H9 (cell line): Measurements from ENCODE around the gene B4GAT1. TPM values are rescaled to one million over a fixed set of nuclear protein-coding genes. Genes with fewer than 3 reads are reported as not detected.

Experiments
- DNase-seq: peaks from one replicate; pipeline ENCODE4 v3.0.0-alpha.2; 2017
- H2AFZ ChIP-seq: one replicate; pipeline ENCODE4 v1.6.1; 2013; ENCODE audit warnings: mild to moderate bottlenecking, low read length, control low read depth, moderate library complexity
- H2AK5ac ChIP-seq: 2 replicates; pipeline ENCODE4 v1.6.1; 2013; ENCODE audit warnings: low read length, control low read depth, mixed read lengths; ENCODE audit not compliant: insufficient read length
- H2BK120ac ChIP-seq: one replicate; pipeline ENCODE4 v1.6.1; 2013; ENCODE audit warnings: low read depth, mild to moderate bottlenecking, low read length, control low read depth, inconsistent platforms; ENCODE audit not compliant: poor library complexity, severe bottlenecking
- H2BK12ac ChIP-seq: 2 replicates; pipeline ENCODE4 v1.6.1; 2013; ENCODE audit warnings: low read length, control low read depth, mixed read lengths, low read depth; ENCODE audit not compliant: insufficient read length
- H2BK15ac ChIP-seq: 2 replicates; pipeline ENCODE4 v1.6.1; 2013; ENCODE audit warnings: low read depth, low read length, control low read depth
- H2BK20ac ChIP-seq: one replicate; pipeline ENCODE4 v1.6.1; 2013; ENCODE audit warnings: low read depth, mild to moderate bottlenecking, low read length, control low read depth, inconsistent platforms; ENCODE audit not compliant: poor library complexity, severe bottlenecking
- H2BK5ac ChIP-seq: 2 replicates; pipeline ENCODE4 v1.6.1; 2013; ENCODE audit warnings: low read length, control low read depth, mixed read lengths; ENCODE audit not compliant: insufficient read length
- H3K14ac ChIP-seq: 2 replicates; pipeline ENCODE4 v1.6.1; 2013; ENCODE audit warnings: low read length, control low read depth; ENCODE audit not compliant: insufficient read depth
- H3K18ac ChIP-seq: 2 replicates; pipeline ENCODE4 v1.6.1; 2013; ENCODE audit warnings: low read depth, mild to moderate bottlenecking, mixed read lengths, low read length, control low read depth; ENCODE audit not compliant: insufficient read length
- H3K23ac ChIP-seq: 2 replicates; pipeline ENCODE4 v1.6.1; 2013; ENCODE audit warnings: low read length, control low read depth, mixed read lengths, low read depth; ENCODE audit not compliant: insufficient read length
- H3K23me2 ChIP-seq: 2 replicates; pipeline ENCODE4 v1.6.1; 2013; ENCODE audit warnings: low read depth, mild to moderate bottlenecking, mixed read lengths, low read length, control low read depth; ENCODE audit not compliant: insufficient read length, poor library complexity, severe bottlenecking
- H3K27ac ChIP-seq: 2 replicates; pipeline ENCODE4 v1.5.1; 2013; ENCODE audit warnings: low read length, control low read depth, mixed read lengths, low read depth; ENCODE audit not compliant: insufficient read length
- H3K27me3 ChIP-seq: 2 replicates; pipeline ENCODE4 v1.6.1; 2013; ENCODE audit warnings: low read length, control low read depth, inconsistent platforms; ENCODE audit not compliant: insufficient read depth
- H3K4ac ChIP-seq: 2 replicates; pipeline ENCODE4 v1.6.1; 2013; ENCODE audit warnings: low read depth, mild to moderate bottlenecking, control low read depth, inconsistent platforms, low read length, moderate library complexity
- H3K4me1 ChIP-seq: 2 replicates; pipeline ENCODE4 v1.6.1; 2013; ENCODE audit warnings: low read length, control low read depth, inconsistent platforms; ENCODE audit not compliant: insufficient read depth
- H3K4me2 ChIP-seq: 2 replicates; pipeline ENCODE4 v1.6.1; 2013; ENCODE audit warnings: low read length, control low read depth, mixed read lengths; ENCODE audit not compliant: insufficient read length, insufficient read depth
- H3K56ac ChIP-seq: 2 replicates; pipeline ENCODE4 v1.6.1; 2013; ENCODE audit warnings: low read depth, mild to moderate bottlenecking, mixed read lengths, low read length, control low read depth; ENCODE audit not compliant: insufficient read length
- H3K79me1 ChIP-seq: 2 replicates; pipeline ENCODE4 v1.6.1; 2013; ENCODE audit warnings: low read depth, mild to moderate bottlenecking, moderate library complexity, low read length, control low read depth, inconsistent platforms; ENCODE audit not compliant: insufficient read depth, poor library complexity, severe bottlenecking
- H3K79me2 ChIP-seq: 2 replicates; pipeline ENCODE4 v1.6.1; 2013; ENCODE audit warnings: low read length, control low read depth, inconsistent platforms; ENCODE audit not compliant: insufficient read depth
- H3K9ac ChIP-seq: 2 replicates; pipeline ENCODE4 v1.6.1; 2013; ENCODE audit warnings: low read length, control low read depth, mixed read lengths; ENCODE audit not compliant: insufficient read length; ENCODE audit errors: extremely low read depth
- H3K9me3 ChIP-seq: one replicate; pipeline ENCODE4 v1.6.1; 2013; ENCODE audit warnings: low read depth, low read length, inconsistent platforms; ENCODE audit not compliant: control insufficient read depth
- H3T11ph ChIP-seq: one replicate; pipeline ENCODE4 v1.6.1; 2013; ENCODE audit warnings: mild to moderate bottlenecking, low read length, control low read depth, inconsistent platforms
- H4K20me1 ChIP-seq: one replicate; pipeline ENCODE4 v1.6.1; 2013; ENCODE audit not compliant: control insufficient read depth, insufficient read length, insufficient read depth
- H4K5ac ChIP-seq: 2 replicates; pipeline ENCODE4 v1.6.1; 2013; ENCODE audit warnings: low read depth, mild to moderate bottlenecking, mixed read lengths, low read length, control low read depth; ENCODE audit not compliant: insufficient read length
- H4K8ac ChIP-seq: replicated peaks from 2 replicates; pipeline ENCODE4 v1.6.1; 2013; ENCODE audit warnings: low read length, control low read depth, mixed read lengths, low read depth; ENCODE audit not compliant: insufficient read length
- H4K91ac ChIP-seq: 2 replicates; pipeline ENCODE4 v1.6.1; 2013; ENCODE audit warnings: low read depth, mild to moderate bottlenecking, moderate library complexity, mixed read lengths, low read length, control low read depth; ENCODE audit not compliant: insufficient read length
- H3K27ac Mint-ChIP-seq, 3 experiments: 2 replicates in 2 of 3; 3 replicates in 1 of 3; pipeline ENCODE4 v1.8.0; 2020 to 2021; ENCODE audit warnings: mixed read lengths in 3 of 3, mild to moderate bottlenecking in 1 of 3, moderate library complexity in 1 of 3
- H3K27me3 Mint-ChIP-seq: 2 replicates; pipeline ENCODE4 v1.8.0; 2021; ENCODE audit warnings: low read depth, mild to moderate bottlenecking, moderate library complexity, mixed read lengths
- H3K36me3 Mint-ChIP-seq, 3 experiments: 2 replicates in 2 of 3; 3 replicates in 1 of 3; pipeline ENCODE4 v1.8.0; 2020 to 2021; ENCODE audit warnings: low read depth in 3 of 3, mixed read lengths in 3 of 3; ENCODE audit not compliant: insufficient read depth in 1 of 3
- H3K4me1 Mint-ChIP-seq, 2 experiments: 2 replicates each; pipeline ENCODE4 v1.8.0; 2020; ENCODE audit warnings: mixed read lengths in 2 of 2
- H3K4me3 Mint-ChIP-seq, 2 experiments: 2 replicates in 1 of 2; 3 replicates in 1 of 2; pipeline ENCODE4 v1.8.0; 2020 to 2021; ENCODE audit warnings: mild to moderate bottlenecking in 2 of 2, mixed read lengths in 2 of 2, moderate library complexity in 1 of 2
- H3K9me3 Mint-ChIP-seq, 2 experiments: 2 replicates in 1 of 2; 3 replicates in 1 of 2; pipeline ENCODE4 v1.8.0; 2020; ENCODE audit warnings: mild to moderate bottlenecking in 2 of 2, mixed read lengths in 2 of 2, moderate library complexity in 1 of 2
- WGBS: extraction: QIAGEN DNeasy Blood & Tissue Kit; methylation state at CpG from one replicate; pipeline ENCODE4 v1.1.7; 2013; ENCODE audit warnings: missing lambda C conversion rate, low lambda C conversion rate, mixed read lengths; ENCODE audit not compliant: insufficient read length; ENCODE audit errors: extremely low coverage; 5-methylcytosine and 5-hydroxymethylcytosine counted together
- total RNA-seq: library from RNA; stranded (reverse); gene quantifications from 2 replicates; pipeline ENCODE4 v1.2.1, GENCODE V29; 2021
- TF ChIP-seq, protein P1 (sequence below): fragments of 200-600 bp; sonication (generic); conservative IDR thresholded peaks from 3 replicates; pipeline ENCODE4 v1.8.0; 2021; ENCODE audit warnings: antibody characterized with exemption, mild to moderate bottlenecking

Gene B4GAT1
- total RNA-seq, 1 experiment from 2014 or later, result 24.3 TPM

DNA sequence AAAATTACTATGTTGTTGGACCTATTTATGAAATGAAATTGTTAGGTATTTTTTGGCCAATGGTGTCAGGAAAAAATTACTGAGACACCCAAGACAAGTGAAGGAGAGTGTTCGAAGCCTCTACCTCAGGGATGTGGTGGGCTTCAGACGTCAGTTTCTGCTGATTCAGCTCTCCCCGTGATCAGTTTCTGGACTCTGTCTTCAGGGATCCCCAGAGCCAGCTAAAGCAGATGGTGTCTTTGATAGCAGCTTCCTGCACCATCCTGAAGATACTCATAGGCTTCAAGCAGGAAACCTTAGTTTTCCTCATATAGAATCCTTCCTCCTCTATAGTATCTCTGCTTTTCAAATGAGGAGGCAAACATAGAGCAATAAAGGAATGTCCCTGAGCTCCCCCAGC lies 38.0 kb downstream of the B4GAT1 start:
- Histone ChIP-seq H4K91ac (no peak overlapping the region), H4K8ac (no peak overlapping the region), H3T11ph (no peak overlapping the region), H3K4me1 (no peaks in the 10 kb centered on the region), H3K23ac (no peak overlapping the region), H3K18ac (no peak overlapping the region), H2AFZ (no peak overlapping the region), H3K23me2 (peaks cover 12% of the 10 kb centered on the region), H3K9me3 (no peaks in the 10 kb centered on the region), H4K5ac (no peak overlapping the region), H3K4me2 (no peak overlapping the region), H3K4ac (no peak overlapping the region), H2BK5ac (no peak overlapping the region), H2BK15ac (no peak overlapping the region), H3K79me1 (no peaks in the 10 kb centered on the region), H3K9ac (no peak overlapping the region), H4K20me1 (no peaks in the 10 kb centered on the region), H3K27me3 (no peaks in the 10 kb centered on the region), H2AK5ac (no peak overlapping the region), H2BK120ac (no peak overlapping the region), H3K56ac (no peak overlapping the region), H3K79me2 (no peaks in the 10 kb centered on the region), H2BK12ac (no peak overlapping the region), H2BK20ac (no peak overlapping the region), H3K27ac (no peak overlapping the region), H3K14ac (no peak overlapping the region)
- Mint-ChIP-seq H3K36me3 (no peaks in the 10 kb centered on the region), H3K27me3 (peaks cover 16% of the 10 kb centered on the region), H3K27ac (no peak overlapping the region), H3K9me3 (no peaks in the 10 kb centered on the region; a peak in 1 of 5 replicates), H3K4me3 (no peak overlapping the region), H3K4me1 (peaks cover 10 to 19% of the 10 kb centered on the region in 2 experiments)
- TF ChIP-seq, protein P1, sequence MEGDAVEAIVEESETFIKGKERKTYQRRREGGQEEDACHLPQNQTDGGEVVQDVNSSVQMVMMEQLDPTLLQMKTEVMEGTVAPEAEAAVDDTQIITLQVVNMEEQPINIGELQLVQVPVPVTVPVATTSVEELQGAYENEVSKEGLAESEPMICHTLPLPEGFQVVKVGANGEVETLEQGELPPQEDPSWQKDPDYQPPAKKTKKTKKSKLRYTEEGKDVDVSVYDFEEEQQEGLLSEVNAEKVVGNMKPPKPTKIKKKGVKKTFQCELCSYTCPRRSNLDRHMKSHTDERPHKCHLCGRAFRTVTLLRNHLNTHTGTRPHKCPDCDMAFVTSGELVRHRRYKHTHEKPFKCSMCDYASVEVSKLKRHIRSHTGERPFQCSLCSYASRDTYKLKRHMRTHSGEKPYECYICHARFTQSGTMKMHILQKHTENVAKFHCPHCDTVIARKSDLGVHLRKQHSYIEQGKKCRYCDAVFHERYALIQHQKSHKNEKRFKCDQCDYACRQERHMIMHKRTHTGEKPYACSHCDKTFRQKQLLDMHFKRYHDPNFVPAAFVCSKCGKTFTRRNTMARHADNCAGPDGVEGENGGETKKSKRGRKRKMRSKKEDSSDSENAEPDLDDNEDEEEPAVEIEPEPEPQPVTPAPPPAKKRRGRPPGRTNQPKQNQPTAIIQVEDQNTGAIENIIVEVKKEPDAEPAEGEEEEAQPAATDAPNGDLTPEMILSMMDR, result no peak
- no peak for DNase-seq
- no CpG with 5 or more reads among the region's 3 CpGs for WGBS
